NCI-H146 treated with DMSO at 0.1 percent for 48 hours (cell line): Measurements from ENCODE around the gene SPANXN4.

ENCODE experiments used
- DNase-seq: peaks from one replicate; lab custom pipeline; 2025; ENCODE audit not compliant: unreplicated experiment; lab: John Stamatoyannopoulos, UW

The SPANXN4 gene, protein sequence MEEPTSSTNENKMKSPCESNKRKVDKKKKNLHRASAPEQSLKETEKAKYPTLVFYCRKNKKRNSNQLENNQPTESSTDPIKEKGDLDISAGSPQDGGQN

DNA sequence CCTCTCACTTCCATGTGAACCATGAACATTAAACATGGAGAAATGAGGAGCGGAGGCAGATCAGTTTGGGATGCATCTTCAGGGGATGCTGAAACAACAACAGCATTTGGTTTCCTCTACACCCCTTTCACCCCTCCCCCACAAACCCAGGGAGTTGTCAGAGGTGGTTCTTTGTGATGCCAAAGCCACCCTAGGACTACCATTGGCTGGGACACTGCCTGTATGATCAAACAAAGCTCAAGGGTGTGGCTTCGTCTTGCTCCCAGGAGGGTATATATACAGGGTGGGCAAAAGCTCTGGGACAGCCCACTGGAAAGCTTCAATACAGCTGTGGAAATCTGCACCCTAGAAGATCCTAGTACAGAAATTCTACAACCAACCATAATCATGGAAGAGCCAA, at the start of gene SPANXN4:
TSS of gene SPANXN4 (plus strand) at position 301 of the 400 bp plus-strand sequence. CDS start at position 388, 87 bp downstream.
- DNase-seq = no peak

DNA sequence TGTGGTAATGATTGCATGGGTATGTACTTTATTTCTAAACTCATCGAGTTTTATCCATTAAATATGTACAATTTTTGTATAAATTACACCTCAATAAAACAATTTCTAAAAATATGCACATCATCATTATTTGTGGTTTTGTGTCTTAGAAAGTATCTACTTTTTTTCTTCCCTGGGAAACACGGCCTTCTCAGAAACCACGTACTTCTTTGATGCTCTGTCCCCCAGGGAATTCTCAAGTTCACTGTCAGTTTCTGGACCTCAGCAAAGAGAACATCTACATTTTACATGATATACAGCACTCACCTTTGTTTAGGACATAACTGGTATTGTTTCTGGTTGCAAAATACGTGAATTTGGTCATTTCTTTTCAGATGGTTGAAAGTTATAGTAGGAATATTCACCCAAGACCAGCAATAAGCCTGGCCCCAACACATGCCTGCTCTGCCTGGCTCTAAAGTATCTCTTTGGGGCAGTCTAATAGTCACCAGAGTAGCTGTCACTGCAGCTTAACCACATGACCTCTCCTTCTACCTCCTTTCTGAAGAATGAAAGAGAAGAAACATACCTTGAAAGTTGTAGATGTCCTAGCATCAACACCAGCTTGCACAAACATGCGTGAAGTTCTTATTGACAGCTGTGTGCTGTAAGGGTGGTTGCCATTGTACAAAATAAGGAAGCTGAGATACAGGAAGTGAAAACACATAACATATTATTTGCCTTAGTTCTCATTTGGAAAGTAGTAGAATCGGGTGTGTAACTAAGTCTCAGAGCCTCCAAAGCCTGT, 48.4 kb upstream of the SPANXN4 start:
- no peak for DNase-seq

DNA sequence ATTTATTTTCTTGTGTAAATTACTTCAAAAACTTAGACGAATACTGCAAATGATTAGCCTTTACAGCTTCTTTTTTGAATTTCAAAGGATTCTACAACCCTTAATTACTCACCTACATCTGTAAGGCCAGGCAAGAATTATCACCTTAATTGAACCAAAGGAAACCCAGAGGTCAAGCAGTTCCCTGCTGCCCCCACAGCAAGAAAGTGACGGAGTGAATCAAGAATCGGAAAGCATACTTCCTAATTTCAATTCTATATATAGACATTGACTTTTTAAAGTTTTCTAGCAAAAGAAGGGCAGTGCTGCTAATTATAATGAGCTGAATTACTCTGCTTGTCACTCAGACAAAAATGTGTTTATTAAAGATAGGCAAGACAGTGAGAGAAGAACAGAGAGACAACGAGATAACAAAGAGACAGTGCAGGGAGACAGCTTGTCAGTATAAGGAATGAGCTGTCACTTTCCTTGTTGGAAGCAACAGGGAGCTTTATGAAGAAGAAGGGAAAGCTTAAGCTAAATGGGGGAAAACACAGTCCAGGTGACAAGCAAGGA, 47.5 kb upstream of the SPANXN4 start:
- DNase-seq = no peak

DNA sequence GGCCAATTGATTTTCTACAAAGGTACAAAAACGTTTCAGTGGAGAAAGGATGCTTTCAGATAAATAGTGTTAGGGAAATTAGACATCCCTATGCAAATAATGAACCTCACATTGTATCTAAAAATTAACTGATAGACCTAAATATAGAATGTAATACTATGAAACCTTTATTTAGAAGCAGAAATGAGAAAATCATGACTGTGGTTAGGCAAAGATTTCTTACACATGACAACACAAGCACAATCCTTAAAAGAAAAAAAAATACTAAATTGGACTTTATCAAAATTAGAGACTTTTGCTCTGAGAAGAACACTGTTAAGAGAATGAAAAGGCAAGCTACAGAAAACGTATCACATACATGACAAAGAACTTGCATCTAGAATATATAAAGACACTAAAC, 43.0 kb upstream of the SPANXN4 start:
- DNase-seq = no peak

DNA sequence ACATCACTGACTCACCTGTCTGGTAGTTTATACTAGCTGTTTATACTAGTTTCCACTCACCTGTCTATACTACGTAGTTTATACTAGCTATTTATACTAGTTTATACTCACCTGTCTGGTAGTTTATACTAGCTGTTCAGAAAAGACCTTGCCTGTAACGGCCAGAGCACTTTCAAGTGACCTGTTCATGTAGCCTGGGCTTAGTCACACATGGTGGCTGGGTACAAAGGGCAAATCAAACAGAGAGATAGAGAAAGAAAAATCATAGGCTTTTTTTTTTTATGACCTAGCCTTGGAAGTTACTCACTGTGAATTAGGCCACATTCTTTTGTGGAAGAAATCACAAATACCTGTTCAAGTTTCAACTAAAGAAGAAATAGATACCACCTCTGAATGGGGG, 30.7 kb upstream of the SPANXN4 start:
- no peak for DNase-seq

DNA sequence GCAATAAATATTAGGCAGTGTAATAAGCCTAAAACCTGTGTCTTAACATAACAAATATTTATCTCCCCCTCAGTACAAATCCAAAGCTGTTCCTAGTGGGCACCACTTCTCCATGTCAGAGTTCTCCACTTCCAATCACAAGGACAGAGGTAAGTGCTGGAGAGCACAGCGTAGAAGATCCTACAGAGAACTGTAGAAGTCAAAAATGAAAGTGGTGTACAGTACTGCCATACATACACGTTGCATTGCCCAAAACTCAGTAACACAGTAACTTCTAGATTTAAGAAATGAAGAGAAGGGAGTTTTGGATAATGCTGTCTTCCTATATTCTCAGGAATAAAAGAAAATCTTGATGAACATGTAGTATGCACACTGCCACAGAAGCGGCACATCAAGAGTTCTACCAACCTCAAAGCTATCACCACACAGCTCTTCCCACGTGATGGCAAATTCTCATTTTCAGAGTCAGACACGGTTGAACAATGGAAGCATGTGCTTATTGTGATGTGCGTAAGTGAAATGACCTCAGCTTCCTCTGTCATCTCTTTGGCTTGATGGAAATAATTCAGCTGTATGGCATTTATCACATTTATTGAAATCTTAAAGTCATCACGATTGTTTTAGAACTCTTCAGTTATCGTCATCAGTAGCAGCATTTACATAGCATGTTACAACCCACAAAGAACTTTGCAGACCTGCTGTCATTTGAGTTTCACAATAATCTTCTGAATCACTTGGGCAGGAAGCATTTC, 27.1 kb upstream of the SPANXN4 start:
- no peak for DNase-seq

DNA sequence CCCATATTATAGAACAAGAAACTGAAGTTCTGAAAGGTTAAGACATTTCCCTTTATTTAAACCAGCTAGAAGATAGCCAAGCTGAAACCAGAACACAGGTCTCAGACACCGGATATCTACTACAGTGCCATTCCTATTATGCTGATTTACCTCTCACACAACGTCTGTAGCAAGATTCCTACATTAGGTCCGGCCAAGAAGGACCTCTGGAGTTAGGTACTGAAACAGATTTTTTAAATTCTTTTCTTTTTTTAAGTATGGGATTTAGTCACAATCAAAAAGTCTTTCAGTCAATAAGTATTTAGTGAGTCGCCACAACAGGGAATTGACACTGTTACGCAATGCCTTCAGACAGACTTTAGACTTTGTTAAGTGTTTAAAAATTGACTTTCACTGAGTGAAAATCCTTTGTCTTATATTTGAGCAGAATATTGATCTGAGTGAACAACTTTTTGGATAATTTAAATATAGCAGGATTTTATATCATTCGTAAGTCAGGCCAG, 26.5 kb upstream of the SPANXN4 start:
- no peak for DNase-seq

DNA sequence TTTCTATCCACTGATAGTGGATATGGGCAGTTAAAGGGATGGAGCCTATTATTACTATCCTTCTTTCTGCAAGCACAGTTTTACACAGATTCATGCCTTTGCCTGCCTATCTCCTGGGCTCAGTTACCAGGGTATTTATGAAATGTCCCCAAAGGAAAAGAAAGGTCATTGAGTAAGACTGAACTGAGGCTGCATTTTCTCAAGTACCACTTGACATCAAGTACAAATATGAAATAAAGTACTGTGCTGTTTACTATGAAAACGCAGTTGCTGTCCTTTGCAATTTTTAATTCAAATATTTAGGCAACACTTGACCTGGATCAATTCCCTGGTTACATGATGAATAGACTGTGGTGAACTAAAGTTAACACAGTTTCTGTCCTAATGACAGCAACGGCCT, 23.5 kb upstream of the SPANXN4 start:
- no peak for DNase-seq

DNA sequence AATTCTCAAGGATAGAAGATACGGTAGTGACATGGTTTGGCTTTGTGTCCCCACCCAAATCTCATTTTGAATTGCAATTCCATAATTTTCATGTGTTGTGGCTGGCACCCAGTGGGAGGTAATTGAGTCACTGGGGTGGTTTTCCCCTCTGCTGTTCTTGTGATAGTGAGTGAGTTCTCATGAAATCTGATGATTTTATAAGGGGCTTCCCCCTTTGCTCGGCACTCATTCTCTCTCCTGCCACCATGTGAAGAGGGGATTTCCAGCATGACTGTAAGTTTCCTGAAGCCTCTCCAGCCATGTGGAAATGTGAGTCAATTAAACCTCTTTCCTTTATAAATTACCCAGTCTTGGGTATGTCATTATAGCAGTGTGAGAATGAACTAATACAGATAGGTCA, 8.5 kb upstream of the SPANXN4 start:
- no peak for DNase-seq

DNA sequence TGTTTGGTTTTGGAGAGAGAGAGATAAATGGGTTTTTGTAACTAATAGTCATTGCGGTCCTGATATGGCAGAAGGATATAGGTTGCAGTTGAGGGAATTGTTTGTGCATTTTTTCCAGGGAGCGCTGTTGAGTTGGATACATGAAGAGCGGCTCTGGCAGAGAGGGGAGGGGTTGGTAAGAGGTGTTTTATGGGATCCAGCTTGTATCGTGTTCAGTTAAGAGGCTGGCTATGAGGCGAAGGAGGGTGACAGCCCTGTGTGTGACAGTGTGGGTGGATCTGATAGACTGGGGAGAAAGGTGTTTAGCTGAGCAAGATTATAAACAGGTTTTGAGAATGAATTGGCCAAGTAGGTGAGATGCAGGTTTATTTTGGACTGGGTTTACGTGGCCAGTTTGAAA, 1.5 kb downstream of the SPANXN4 start:
- DNase-seq = no peak

DNA sequence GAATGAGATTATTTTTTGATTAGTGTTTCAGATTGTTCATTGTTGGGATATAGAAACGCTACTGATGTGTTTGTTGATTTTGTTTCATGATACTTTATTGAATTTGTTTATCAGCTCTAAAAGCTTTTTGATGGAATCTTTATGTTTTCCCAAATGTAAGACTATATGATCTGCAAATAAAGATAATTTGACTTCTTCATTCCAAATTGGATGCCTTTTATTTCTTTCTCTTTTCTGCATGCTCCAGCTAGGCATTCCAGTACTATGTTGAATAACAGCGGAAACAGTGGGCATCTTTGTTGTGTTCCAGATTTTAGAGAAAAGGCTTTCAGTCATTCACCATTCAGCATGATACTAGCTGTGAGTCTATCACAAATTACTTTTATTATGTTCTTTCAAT, 21.8 kb downstream of the SPANXN4 start:
- DNase-seq = no peak

DNA sequence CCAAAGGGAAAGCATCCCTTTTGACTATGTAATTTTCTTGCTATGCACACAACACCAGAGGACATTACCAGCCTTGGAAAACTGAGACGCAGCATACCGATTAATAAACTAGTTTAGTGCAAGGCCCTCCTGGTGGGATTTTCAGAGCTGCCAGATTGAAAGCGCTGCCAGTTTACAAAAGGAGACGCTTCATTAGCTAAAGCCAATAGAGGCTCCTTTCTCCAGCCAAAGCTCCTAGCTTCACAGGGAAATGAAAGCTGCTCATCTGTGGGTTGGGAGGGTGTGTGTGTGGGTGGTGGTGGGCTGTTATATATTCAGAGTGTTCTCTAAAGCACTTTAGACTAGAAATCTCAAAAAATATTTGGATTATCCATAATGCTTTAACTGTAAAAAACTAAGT, 32.4 kb downstream of the SPANXN4 start:
- DNase-seq = peak; percentile 62

DNA sequence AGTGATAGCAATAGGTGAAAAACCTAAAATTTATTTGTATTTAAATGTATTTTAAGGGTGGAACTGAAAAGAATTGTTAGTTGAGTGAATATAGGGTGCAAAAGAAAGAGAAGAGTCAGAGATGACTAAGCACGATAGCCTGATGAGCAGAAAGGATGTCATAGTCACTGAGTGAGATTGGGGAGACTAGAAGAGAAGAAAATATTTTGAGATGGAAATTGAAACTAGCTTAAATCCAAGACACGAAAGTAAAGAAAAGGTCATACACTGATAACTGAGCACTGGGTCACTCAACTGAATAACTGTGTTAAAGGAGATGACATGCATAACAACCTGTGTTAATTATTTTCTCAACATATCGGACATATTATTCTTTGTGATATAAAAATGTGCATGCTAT, 55.5 kb downstream of the SPANXN4 start:
- no peak for DNase-seq

DNA sequence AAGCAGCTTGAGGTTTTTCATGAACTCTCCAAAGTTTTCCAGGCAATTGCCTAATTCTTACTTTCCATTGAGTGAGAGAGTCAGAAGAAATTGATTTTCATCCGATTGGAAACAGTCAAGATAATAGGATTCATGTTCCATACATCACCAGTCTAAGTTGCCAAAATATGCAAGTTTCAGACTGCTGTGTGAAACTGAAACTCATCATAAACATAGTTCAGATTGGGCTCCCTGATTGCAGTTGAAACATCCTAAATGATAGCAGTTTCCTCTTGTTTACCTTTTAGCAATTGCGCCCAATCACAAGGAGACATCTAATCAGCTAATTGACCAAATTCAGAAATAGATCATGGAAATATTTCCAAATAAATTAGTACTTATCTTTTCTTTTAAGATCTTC, 56.8 kb downstream of the SPANXN4 start:
- no peak for DNase-seq
